ENCODE measurements around the gene EHF.

EHF gene

DNA sequence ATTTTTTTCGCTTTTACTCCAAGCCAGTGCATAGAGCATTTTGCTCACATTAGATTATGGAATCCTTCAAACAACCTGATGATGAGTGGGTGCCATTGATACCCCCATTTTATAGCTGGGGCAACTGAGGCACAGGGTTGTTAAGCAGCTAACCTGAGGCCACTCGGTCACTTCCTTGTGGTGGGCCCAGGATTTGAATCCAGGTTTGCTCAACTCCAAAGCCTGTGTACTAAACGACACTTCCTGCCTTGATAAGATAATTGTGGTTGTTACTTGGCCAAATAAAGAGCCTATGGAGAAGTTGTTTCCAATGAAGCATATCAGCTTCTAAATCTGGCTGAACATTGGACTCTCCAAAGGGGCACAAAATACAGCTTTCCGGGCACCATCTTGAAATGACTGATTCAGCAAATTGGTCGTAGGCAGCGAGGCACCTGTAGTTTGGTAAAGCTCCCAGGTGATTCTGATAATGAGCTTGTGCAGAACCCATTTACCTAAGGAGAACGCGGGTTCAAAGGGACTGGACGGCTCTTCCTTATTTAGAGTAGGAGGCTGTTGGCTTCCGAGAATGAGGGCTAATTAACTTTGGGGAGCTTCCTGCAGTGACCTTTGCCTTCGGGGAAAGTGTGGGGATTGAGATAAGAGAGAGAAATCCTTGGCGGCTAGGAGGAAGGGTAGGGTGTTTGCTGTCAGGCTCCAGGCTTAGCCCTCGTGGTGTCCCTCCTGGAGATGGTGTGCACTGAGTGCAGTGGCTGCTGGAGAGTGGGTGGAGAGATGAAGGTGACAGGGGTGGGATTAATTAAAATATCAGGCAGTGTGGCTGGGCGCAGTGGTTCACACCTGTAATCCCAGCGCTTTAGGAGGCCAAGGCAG, 17.5 kb upstream of the EHF start:
- no peak for DNase-seq

DNA sequence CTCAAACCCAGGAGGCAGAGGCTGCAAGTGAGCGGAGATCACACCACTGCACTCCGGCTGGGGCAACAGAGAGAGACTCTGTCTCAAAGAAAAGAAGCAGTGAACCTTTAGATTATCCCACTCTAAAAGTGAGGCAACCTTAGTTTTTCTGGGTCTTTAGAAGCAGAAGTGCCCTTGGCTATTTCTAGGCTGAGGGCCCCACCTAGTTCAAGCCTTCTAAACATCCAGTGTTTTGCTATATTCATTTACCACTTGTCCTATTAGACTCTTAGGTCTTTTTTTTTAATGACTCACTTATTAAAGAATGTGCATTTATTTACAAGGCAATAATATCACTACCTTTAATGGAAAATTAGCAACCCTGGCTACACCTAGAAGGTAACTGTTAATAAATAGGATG, 16.7 kb upstream of the EHF start:
- DNase-seq, result no peak

DNA sequence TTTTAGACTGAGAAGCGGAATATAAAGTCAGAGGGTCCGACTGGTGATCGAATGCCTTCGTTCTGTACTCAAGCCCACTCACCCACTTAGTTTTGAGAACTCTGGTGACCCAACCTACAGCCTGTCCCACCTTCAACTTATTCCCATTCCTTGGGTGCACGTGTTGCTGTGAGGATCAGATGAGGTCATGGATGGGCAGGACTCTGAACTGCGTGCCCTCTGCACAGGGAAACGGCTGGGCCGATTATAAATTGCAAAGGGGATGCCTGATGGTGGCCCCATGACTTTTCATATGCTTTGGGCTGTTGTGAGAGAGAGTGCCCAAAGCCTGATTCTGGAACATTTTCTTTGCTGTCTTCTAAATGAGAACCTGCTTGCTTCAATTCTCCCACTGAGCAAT, 16.0 kb upstream of the EHF start:
- no peak for DNase-seq

DNA sequence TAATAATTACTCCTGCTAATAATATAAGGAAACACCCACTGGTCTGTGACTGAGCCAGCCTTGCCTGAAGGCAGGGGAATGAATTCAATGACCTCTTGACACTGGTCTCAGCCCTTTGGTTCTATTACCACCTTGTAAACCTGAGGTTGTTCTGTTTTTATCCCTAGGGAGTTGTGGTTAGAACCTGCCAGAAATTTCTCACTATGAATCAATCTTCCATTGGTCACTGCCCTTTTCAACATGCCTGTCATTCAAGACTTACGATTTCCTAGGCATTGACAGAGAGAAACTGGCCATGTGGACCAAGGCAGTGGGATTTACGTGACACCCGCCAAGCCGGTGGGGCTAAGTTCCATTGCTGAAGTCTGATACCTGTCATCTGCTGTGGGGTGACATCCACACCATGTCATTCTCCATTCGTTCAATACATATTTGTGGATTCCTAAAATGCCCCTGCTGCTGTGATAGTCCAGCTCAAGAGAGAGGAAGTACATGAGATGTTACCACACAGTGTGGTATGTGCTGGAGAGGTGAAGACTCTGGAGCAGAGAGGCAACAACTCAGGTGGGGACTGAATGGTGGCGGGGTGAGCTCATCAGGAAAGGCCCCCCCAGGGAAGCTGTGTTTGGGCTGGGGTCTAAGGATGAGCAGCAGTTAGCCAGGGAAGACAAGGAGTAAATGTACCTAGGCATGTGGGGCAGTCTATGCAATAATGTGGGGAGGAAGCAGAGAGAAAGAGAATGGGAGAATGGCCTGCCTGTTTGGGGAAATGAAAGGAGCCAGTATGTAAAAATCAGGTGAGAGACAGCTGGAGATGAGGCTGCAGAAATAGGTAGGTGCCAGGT, 15.2 kb upstream of the EHF start:
- DNase-seq, result no peak

GRCh38 chr11:34606326-34607120, 14.4 kb upstream of the EHF start:
- no peak for DNase-seq

GRCh38 chr11:34609187-34609751, 11.6 kb upstream of the EHF start:
- DNase-seq, result no peak

DNA sequence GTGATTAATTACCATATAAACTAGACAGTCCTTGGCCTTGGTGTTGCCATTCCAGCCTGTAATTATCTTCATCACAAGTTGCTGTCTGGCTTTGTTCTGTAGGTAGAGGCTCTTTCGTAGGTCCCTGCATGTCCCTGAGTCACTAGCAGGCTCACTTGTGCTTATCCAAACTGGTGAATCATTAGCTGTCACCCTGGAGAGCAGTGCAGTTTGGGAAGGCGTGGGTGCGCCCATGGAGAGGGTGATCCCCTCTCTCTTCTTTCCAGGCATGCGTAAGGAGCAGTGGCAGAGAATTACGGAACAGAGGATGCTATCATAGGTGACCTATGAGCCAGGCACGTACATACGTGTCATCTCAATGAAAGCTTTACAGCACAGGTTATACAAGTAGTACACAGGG, 11.0 kb upstream of the EHF start:
- no peak for DNase-seq

DNA sequence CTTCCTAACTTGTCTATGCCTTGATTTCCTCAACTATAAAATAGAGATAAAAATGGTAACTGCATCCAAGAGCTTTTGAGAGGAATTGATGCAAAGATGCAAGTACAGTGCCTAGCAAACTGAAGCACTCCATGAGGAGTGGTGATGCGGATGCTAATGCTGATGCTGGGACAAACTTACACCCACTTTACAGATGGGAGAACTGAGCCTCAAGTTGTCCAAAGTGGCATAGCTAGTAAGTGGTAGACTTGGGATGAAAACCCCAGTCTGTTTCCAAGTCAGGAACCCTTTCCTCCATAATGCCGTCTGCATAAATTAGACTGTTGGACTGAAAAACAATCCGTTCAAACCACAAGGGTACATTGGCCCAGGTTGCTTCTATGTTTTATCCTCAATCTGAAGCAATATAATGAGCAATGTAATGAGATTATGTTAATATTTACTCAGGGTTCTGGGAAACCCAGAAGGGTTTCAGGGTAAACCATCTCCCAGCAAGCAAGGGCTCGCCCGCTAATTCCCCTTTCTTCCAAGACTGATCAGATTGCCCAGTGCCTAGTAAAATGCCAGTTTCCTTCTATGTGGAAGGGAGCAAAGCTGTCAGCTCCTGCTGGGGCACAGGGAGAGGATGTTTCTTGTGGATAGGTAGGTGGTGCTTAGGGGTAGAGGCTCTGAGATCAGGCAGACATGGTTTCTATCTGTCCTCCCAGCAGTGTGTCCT, 10.4 kb upstream of the EHF start:
- no peak for DNase-seq

- DNase-seq, result no peak
Measured at GRCh38 chr11:34613015-34613414, 7.9 kb upstream of the EHF start.

DNA sequence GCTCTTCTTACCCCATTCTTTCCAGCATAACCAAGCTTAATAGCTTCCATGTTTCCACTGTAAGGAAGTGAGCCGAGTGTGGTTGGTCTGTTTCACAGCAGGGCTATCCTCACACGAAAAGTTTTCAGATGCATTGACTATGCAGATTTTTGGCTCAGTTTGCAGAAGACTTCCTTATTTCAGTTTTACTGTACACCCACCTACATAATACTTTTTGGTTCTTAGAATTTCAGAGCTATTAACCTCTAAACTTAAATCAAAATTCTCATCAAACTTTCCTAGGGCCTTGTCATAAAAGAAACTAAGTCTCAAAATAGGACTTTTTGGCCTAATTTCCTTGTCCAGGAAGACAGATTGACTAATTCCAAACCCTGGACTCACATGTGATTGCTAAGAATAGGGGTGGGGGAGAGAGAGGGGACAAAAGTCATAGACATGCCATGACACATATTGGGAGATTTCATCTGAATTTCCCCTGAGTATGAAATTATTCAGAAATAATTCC, 7.3 kb upstream of the EHF start:
- no peak for DNase-seq

DNA sequence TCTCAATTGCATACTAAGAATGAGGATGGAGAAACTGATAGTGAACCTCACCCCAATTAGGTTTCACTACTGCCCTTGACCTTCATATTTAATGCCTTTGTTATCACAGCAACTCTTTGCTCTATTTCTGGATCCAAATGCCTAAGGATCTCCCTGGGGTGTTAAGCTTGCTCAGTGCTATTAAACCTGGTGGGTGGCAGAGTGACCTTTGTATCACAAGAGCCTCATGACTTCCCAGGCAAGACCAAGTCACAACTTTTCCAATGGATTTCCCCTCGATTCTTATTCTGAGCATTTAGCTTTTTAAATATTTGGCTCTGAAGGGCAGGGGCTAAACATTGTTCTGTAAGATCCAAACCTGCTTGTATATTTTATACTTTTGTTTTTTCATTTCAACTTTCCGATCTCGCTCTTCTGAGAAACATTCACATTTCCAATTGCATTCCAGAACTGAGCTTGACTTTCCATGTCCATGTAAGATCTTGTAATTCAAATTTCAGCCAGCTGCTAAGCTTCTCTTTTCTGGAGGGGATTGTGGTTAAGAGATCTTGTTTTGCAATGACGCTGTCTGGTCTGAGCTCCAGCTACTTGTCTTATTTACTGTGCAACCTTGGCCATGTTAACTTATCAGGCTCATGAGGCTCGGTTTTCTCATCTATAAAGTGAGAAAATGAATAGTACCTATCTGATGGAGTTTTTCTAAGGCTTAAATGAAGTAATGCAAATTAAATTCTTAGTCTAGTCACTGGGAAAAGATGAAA, 6.4 kb upstream of the EHF start:
- no peak for DNase-seq

- DNase-seq, result no peak
Measured at GRCh38 chr11:34616086-34616485, 4.8 kb upstream of the EHF start.

- no peak for DNase-seq
Measured at GRCh38 chr11:34616830-34617504, 3.9 kb upstream of the EHF start.

GRCh38 chr11:34618406-34618805, 2.5 kb upstream of the EHF start:
- DNase-seq, result no peak

GRCh38 chr11:34619062-34619516, 1.8 kb upstream of the EHF start:
- no peak for DNase-seq

DNA sequence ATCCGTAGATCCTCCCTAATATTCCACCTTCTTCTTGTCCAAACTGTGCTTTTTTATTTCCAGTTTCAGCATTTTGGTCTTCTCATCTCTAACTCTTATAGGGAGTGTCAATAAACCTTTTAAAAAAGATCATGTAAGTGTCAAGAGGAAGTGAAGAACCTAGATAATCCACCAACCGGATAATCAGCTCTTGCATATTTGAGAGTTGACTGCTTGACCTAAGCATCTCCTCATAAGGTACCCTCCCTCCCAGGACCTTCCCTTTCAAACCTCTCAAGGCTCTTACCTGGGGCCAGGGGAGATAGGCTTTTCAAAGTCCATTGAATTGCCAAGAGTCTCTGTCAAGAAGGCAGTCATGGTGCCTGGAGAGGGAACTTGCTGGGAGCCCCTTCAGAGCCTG, 691 bp upstream of the EHF start:
- no peak for DNase-seq

DNA sequence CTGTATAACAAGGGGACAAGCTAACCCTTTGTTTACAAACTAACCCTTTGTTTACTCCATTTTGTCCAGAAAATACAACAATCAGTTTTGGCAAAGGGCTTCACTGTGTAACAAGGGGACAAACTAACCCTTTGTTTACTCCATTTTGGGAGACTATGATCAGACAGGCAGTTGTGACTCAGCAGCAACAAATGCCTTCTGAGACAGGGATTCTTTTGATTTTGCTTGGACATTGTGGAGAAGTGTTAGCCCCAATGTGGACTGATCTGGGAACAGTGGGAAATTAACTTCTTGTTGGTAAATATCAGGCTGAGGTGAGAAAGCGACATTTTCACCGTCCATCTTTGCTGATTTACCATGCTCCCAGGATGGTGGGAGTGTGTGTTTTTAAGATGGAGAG, 983 bp downstream of the EHF start:
- no peak for DNase-seq

DNA sequence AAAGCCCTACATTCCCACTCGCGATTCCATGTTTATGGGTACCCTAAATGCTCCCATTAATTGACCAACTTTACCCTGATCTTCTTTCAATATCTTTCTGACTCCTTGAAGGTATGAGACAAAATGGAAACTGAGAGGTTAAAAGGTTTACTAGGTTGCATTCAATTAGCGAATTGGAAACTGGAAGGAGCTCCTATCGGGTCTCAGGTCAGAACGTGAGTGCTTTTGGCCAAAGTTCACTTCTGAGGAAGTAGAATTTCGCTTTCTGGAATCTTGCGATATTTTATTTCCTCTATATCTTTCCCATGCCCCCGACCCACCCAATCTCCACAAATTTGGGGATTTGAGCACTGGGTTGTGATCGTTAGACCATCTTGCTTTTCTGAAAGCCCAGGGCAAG, 2.6 kb downstream of the EHF start:
- no peak for DNase-seq

DNA sequence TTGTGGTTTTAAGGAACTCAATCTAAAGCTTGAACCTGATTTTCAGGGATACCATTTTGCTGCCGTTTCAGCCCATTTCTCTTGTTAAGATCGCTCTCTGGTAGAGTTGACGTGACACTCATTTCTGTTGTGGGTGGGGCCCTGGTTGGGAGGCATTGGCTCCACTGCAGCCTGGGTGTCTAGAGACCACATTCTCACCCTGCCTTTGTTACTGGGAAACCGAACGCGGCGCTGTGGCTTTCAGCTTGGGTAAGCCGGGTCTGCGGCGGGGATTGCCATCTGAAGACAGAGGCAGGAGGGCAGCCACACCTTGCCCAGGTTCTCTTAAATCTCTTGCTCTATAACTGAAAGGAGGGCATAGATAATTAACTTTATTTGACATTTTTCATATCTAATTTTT, 3.2 kb downstream of the EHF start:
- DNase-seq, result no peak

GRCh38 chr11:34625576-34625975, 4.7 kb downstream of the EHF start:
- no peak for DNase-seq

- DNase-seq, result no peak
Measured at GRCh38 chr11:34626393-34626792, 5.5 kb downstream of the EHF start.

Measured in activated T-cell treated with anti-CD3 and anti-CD28 coated beads, Interleukin-2, amount 50 U/mL, for 1 hour (primary cell).